SK-N-DZ (cell line): ENCODE results near the gene S100A14.

Experiments used
- DNase-seq: peaks from one replicate; pipeline ENCODE4 v3.0.0-alpha.2; 2015; ENCODE audit warnings: low spot score

Gene S100A14

DNA sequence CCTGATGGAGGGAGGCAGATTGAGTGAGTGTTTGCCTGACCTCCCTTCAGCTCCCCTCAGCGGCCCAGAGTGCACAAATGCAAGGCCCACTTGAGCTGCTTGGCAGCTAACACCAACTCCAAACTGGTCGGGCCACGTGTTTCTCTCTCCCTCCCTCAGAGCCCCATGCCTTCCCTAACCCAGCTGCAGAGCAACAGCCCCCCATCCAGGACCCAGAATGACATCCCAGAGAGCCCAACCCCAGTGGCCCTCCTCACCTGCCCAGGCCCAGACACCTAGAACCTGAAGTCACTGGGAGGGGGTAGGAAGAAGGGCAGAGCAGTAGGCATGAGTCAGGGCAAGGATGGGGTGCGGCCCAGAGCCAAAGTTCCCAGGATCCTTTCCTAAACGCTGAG, 789 bp upstream of the S100A14 start:
- DNase-seq = no peak

DNA sequence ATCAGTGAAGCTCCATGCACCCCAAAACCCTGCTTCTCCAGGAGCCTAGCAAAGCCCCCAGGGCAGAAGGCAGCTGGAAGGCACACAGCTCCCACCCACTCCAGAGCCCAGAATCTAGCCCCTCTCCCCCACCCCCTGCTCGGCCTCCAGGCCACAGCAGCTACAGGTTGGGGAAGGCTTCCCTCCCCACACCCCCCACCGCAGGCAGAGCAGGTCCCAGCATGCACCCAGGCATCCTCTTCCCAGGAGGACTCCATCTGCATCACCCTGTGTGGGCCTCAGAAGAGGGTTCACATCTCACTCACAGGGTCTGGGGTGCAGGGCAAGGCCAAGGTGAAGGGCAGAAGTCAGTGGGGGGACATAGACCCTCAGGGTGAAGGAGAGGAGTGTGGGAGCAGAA, 719 bp downstream of the S100A14 start:
- no peak for DNase-seq

DNA sequence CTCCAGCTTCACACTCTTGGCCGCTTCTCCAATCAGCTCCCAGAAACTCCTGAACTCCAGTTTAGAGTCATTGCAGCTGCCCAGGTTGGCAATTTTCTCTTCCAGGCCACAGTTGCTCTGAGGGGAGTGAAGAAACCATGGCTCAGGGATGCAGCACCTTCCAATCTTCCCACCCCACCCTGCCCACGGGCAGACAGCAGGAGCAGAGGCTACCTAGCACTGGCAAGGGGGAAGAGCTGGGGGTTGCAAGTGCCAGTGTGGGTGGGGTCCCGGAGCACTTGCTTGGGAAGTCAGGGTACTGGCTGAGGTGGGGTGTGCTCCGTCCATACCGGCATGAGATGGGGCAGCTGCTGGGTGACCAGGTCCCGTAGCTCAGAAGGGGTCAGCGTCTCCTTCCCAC, 1.2 kb downstream of the S100A14 start:
- no peak for DNase-seq

DNA sequence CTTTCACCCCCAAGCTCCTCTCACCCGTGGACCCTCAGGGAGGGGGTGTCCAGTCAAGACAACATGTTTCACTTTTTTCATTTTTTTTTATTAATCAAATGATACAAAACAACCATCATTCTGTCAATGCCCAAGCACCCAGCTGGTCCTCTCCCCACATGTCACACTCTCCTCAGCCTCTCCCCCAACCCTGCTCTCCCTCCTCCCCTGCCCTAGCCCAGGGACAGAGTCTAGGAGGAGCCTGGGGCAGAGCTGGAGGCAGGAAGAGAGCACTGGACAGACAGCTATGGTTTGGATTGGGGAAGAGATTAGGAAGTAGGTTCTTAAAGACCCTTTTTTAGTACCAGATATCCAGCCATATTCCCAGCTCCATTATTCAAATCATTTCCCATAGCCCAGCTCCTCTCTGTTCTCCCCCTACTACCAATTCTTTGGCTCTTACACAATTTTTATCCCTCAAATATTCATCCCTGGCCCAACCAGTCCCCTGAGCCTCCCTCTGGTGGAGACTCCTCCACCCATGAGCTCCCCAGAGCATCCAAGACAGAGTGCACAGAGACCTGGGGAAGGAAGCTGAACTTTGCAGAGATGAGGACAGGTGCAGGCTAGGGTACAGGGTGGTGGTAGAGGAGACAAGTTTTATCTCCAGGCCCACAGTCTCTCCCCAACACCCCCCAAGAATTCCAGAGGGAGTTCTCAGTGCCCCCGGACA, 1.8 kb downstream of the S100A14 start:
- DNase-seq = no peak

DNA sequence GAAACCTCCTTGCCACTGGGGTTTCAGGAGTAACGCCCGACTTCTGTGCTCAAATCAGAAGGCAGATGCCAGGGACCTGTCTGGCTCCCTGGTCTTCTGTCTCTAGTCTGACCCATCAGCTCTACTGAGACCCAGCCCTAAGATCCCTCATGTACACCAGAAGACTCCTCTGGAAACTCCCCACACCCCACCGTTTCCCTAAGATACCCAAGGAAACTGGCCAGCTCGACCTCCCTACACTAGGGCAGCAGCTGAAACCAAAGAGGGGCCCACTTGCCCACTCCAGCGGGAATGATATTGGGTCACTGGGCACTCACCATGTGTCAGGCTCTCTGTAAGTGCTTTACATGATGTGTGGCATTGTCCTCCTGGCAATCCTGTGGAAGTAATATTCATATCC, 2.7 kb downstream of the S100A14 start:
- no peak for DNase-seq

DNA sequence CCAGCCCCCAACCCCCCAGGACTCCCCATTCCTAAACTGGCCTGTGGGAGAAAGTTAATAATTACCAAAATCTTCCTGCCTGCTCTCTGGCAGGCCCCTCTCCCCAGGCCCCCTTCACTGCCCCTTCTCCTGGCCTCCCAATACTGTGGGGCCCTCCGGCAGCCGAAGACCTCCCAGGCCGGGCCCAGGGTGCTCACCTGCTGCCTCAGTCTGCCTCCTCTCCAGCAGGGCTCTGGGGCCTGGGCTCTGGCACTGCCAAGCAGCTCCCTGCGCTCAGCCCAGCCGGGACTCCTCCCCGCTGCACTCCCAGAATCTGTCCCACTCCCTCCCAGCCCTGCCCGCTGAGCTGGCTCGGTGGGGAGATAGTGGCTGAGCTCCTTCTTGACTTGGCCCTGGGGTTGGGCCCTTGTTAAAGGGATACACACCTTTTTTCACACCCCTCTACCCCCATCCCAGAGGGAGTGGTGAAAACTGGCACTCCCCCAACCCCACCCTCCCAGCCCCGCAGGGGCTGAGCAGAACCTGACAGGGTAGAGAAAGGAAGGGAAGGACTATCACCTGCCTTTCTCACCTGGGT, 3.3 kb downstream of the S100A14 start, which contains the start of gene S100A16:
Gene S100A16, minus strand, starts transcription at position 383 of the 577 bp plus-strand sequence. CDS start 4,986 bp downstream, outside the sequence.
- no peak for DNase-seq

DNA sequence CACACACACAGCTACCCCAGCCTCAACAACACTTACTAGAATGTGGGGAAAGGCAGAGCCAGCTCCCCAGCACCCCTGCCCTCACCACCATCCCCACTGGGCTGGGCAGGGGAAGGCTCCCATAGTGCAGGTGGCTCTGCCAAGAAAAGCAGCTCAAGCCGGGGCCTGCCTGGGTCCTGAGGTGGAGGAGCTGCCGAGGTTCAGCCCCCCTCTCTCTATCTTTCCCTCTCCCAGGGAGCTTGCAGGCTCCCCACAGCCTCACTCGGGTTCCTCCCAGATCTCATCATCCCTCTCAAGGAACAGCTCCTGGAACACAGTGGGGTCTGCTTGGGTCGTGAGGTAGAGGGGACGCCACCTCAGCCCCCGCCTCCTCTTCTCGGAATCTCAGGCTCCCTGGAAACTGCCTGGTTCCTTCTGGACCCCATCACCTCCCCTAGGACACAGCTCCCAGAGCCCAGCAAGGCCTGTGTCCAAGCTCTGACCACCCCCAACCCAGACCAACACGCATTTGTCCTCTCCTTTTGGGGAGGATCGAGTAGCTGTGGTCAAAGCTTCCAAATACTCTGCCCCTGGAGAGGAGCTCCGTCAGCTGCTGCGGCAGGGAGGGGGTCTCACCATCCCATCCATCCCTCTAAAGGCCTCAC, 3.9 kb downstream of the S100A14 start:
- DNase-seq = no peak

DNA sequence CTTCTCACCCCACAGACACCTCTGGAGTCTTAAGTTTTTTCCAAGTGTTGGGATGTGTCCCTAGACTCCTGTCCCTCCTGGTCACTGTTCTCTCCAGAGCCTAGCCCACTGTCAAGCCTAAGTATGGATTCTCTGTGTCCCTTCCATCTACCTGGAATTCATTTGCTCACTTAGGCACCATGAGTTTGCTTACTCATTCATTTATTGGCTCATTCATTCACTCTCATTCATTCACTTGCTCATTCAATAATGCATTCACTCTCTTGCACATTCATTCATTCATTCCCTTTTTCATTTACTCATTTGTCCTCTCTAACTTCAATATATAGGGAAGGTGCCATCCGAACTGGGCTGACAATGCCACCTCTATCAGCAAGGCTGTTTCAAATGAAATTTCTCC, 4.8 kb downstream of the S100A14 start:
- no peak for DNase-seq

DNA sequence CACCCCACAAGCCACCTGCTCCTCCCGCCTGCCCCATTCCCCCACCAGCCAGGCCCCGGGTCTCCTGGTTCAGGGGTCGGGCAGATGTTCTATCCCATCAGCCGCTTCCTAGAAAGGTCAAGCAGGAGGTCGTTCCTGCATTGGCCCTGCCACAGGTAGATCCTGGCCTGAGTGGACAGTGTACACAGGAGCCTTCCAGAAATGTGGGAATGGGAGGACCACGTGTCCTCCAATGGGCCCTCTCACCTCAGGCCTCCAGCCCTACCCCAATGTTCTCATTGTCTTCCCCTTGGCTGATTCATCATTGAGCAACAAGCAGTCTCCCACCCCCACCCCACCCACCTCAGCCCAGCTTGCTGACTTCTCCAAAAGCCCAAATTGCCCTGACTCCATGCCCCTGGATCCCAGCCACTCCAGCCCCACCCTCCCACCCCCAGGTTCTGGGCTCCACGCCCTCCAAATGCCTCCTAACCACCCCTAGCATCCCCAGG, 5.3 kb downstream of the S100A14 start:
- no peak for DNase-seq

DNA sequence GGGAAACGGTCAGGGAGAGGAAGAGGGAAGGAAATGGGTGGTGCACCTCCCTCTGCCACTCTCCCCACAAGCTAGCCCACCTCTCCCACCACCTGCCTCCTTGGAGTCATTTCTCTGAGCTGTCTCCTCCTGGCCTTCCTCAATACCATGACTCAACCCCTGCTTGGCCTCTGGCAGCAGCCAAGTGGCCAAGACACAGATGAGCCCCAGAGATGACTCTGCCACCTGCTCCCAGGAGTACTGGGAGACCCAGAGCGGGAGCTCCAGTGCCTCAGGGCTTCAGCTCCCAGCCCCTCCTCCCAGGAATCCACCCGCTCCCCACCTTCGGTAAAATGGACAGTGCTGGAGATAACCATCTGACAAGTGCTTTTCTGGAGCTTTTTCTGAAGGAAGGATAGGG, 5.8 kb downstream of the S100A14 start:
- DNase-seq = peak; percentile 70

DNA sequence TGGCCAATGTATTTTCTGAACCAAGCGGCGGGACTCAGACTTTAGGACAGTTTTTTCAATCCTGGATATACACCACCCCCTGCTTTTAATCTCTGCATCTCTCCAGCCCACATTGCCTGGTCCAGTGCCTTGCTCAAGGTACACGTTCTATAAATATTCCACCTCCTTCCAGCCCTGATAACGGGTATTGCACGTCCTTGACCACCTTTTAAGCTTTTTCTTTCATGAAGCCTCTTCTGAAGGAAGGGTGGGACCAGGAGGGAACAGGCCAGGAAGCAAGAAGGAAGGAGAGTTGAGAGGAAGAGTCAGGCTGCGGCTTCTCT, 6.6 kb downstream of the S100A14 start:
- no peak for DNase-seq

DNA sequence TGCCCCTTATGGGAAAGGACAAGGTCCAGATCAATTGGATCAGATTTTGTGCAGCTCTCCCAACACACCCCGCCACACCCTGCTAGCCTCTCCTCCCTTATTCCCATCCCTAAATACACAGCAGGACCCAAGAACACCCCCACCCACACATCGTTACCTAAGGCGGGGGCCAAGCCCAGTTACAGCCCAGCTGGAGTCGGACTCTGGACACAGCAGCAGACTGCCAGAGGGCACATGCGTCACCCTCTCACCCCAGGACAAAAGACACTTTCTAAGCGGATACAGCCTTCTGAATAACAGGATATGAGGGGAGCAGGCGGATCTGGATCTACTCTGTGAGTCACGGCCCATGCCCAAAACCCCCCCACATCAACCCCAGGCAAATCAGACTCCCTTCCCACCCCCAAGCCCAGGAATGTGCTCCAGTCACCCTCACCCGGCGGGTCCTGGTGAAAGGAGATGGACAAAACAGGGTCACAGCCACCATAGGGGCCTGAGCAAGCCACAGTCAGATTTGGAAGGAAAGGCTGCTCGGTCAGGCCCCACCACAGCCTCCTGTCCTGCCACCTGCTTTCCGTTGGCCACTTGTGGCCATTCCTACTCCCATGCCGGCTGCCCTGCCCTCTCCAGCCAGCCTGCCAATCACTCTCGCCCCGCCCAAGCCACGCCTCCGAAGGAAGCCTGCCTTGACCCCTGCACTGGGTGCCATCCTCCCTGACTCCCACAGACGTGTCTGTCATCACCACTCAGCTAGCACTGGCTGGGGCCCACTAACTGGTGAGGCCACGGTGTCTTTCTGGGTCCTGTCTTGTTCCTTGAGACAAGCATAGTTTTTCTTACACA, 7.2 kb downstream of the S100A14 start:
- DNase-seq = peak; percentile 73

DNA sequence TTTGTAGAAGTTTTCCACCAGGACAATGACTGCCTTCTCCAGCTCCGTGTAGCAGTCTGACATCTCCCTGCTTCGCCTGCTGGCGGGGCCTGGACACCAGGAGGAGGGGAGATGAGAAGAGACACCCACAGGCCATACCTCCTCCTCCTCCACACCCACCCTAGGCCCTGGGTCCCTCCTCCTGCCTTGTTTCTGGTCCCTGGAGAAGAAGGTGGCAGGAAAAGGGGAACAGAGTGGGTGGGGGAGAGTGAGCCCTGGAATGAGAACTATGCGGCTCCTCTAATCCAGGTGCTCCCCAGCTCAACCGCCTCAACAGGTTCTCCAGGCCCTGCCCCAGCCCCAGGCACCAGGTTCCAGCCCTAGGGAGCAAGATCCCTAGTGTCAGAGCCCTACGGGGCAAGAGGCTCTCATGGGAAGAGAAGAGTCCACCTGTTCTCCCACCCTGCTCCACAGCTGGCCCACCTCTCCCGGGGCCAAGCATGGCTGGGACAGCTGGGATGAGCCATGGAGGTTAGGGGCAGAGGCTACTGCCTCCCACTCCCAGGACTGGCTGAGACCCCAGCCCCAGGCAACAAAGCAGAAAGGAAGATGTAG, 7.9 kb downstream of the S100A14 start:
- no peak for DNase-seq

DNA sequence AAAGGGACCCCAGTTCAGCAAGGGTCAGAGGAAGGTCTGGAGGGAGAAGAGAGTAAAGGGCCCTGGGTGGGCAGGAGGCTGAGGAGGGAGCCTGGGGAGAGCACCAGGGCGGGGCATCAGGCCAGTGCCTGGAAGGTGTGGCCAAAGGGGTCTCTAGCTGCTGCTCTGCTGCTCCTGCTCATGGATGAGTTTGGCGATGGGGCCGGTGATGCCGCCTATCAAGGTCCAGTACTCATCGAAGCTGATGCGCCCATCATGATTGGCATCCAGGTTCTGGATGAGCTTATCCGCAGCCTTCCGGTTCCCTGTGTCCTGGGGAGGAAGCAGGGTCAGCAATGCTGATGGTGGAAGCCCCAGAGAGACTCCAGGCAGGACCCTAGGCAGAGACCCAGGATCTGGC, 8.7 kb downstream of the S100A14 start:
- no peak for DNase-seq

DNA sequence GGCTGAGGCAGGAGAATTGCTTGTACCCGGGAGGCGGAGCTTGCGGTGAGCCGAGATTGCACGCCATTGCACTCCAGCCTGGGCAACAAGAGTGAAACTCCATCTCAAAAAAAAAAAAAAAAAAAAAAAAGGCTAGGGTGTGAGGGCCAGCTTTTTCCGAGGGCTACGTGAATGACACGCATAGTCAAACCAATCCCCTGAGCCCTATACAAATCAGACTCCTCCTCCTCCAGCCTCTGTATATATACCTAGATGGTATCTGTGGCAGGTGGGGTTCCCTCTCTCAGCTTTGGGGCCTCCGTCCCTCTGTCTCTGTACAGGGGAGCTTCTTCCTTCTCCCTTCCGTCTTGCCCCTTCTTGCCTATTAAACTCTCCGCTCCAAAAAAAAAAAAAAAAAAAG, 9.9 kb downstream of the S100A14 start:
- no peak for DNase-seq

DNA sequence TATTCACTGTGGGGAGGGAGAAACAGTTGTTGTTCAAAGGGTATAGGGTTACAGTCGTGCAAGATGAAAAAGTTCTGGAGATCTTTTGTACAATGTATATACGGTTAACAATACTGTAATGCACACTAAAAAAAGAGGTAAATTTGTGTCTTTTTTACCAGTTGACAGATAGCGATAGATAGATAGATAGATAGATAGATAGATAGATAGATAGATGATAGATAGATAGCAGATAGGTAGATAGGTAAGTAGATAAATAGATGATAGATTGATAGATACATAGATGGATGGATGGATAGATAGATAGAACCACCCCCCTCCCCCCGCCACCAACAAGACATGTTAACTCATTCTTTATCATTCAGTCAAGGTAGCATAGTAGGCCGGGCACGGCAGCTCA, 13.4 kb downstream of the S100A14 start:
- no peak for DNase-seq

DNA sequence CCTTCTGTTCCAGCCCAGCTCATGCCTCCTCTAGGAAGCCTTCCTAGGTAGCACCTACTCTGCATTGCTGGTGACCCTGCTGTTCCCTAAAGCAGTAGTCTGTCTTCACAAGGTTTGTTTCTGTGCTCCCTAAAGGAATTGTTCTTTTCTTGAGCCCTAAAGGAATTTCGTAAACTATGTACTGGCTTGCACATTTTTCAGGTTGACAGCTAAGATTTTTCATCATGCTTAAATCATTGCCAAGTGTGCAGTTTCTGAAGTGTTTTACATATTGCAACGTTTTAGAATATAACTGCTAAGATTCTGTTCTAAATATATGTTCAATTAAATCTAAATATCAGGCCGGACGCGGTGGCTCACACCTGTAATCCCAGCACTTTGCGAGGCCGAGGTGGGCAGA, 16.3 kb downstream of the S100A14 start:
- DNase-seq = no peak

DNA sequence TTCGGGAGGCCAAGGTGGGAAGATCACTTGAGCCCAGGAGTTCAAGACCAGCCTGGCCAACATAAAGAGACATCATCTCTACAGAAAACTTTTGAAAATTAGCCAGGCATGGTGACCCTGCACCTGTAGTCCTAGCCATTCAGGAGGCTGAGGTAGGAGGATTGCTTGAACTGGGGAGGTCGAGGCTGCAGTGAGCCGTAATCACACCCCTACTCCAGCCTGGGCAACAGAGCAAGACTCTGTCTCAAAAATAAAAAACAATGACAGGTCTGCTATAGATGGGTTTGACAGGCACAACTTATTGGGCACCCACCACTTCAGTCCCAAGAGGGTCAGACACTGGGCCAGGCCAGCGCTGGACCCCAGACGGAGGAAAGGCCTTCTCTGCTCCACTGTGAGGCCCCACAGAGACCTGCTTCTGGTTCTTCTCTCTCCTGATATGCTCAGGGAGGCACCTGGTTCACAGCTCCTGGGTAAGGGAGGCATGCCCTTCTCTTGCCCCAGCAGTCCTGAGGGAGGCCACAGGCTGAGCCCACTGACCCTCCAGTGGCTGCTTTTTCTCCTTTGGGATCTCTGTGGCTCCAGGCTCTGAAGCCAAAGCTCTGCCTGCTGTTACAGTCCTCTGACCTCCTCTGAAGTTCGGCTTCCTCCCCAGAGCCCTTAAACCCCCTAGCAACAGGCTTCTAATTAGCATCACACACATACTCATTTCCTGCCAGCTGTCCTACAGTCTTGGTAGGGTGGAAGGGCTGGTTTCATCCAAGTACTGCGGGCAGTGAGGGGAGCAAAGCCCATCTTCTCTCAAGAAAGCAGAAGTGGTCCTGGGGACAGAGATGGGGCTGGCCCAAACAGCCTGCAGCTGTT, 17.6 kb downstream of the S100A14 start:
- DNase-seq = no peak

DNA sequence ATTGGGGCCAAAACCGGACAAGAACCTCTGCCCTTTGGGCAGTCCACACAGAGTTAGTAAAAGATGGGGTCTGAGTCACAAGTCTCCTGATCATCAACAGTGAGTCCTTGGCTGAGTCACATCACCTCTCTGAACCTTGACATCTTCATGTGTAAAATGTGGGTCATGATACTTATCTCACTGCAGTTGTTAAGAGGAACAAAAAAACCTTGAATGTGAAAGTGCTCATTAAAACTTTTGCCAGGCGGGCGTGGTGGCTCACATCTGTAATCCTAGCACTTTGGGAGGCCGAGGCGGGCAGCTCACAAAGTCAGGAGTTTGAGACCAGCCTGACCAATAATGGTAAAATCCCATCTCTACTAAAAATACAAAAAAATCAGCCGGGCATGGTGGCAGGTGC, 18.9 kb downstream of the S100A14 start:
- DNase-seq = no peak

DNA sequence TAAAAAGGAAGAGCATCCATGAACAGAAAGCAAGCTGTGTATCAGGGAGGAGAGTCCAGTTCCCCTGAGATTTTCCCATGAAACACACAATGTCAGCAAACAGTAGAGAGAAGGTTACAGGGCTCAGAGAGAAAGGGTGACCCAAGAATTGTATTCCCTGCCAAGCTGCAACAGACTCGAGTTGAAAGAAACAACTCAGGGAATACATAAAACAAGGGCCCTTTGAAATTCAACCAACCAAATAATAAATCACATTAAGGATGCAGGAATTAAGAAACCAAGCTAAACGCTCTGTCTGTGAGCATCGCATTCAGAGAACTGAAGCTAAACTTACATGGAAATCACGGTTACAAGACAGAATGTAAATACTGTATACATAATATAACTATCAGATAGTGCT, 23.4 kb downstream of the S100A14 start:
- no peak for DNase-seq

DNA sequence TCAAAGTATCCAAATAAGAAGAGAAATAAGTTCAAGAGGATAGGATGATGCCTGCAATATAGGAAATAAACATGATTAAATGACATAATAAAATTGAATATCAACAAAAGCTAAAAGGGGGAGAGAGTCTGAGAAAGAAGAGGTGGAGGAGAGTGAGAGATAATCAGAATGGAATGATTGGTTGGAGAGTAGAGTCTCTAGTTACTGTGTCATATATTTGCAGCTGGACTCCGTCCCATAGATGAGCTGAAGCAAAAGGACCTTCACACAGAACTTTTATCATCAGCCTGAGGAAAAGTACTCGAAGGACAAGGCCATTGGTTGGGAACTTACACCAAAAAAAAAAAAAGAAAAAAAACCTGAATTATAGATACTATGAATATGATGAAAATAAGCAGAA, 27.6 kb downstream of the S100A14 start:
- no peak for DNase-seq
